NCI-H1105 treated with DMSO at 0.1 percent for 48 hours (cell line): ENCODE data around the gene RMI2.
A peak's percentile ranks its signal among the peaks of the same experiment; 100 is the strongest.
"Not testable (repeated sequence)": the region's sequence is repeated elsewhere in the genome, so short reads cannot be mapped to it uniquely, and the experiment has no call there.

Source experiments
- DNase-seq: peaks from one replicate; lab custom pipeline; 2025; lab: John Stamatoyannopoulos, UW

Gene RMI2

GRCh38 chr16:11356573-11357331 lies 11.5 kb downstream of the RMI2 start:
- peak; percentile 16 for DNase-seq

- DNase-seq = no peak
Measured at GRCh38 chr16:11358531-11358930, 13.3 kb downstream of the RMI2 start.

- no peak for DNase-seq
Measured at GRCh38 chr16:11359370-11359769, 14.1 kb downstream of the RMI2 start.

DNA sequence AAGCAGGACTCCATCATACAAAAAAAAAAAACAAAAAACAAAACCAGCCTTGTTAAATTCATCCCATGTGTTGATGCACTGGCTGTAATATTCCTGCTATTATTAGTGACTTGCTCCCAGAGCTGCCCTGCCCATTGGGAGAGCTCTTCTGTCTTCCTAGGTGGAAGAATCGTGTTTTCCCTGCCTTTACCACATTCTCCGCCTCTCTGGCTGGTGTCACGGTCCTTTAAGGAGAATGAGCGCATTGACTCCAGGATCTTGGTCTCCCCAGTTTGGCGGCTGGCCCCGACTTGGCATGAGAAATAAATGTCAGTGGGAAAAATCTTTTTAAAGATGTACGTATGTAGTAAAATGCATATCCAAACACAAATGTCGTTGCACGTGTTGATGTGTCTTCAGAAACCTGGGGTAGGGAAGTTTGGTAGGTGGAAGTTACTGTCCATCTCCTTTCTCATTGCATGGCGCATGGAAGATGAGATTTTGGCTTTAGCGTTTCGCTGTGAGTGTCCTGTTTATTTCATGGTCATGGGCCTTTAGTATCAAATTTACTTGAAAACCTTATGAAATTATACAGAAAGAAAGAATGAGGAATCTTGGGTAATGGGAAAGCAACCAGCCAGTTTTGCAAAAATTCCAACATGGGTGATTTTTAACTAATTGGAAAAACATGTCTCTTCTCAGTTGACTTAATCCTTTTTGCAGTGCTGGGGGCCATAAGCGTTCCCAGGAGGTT lies 15.5 kb downstream of the RMI2 start:
- no peak for DNase-seq

- no peak for DNase-seq
Measured at GRCh38 chr16:11361701-11362451, 16.6 kb downstream of the RMI2 start.

GRCh38 chr16:11363927-11364258 lies 18.6 kb downstream of the RMI2 start:
- no peak for DNase-seq

DNA sequence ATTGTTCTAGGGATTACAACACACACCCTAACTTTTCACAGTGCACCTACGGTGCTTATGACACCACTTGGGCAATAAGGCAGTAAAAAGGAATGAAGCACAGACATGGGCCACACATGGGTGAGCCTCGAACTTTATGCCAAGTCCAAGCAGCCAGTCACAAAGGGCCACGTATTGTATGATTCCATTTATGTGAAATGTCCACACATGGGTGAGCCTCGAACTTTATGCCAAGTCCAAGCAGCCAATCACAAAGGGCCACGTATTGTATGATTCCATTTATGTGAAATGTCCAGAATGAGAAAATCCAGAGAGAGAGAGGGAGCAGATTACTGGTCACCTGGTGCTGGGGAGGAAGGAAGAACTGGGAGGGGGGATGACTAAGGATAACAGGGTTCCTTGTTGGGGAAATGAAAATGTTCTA lies 22.2 kb downstream of the RMI2 start:
- no peak for DNase-seq

DNA sequence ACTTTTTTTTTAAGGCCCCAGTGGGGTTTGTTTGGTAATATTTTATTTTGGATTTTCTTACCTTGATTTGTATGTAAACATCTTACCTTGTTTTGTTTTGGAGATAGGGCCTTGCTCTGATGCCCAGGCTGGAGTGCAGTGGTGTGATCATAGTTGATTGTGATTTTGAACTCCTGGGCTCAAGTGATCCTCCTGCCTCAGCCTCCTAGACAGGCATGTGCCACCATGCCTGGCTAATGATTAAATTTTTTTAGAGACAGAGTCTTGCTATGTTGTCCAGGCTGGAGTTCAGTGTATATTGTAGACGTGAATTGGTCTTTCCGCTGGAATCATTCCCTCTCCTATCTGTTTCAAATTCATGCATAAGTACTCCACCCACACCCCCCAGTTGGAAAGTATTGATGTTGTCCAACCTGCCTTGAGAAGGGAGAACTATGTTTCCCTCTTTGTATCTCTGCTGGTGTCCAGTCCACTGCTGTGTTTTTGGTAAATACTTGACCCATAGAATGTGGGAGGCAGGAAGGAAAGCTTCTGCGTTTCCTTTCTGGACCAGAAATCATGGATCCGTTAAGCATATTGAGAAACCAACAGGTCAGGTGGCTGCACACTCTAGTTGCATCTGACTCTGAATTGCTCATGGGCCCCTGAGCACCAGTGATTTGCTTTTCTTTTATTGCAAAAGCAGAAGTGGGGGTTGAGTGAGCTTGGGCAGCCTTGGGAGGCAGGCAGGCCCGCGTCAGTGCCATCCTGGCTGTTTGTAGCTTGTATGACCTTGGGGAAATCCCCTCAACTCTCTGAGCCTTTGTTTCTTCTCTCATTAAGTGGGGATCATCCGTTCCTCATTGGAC lies 25.0 kb downstream of the RMI2 start:
- no peak for DNase-seq

- DNase-seq = not testable (repeated sequence)
Measured at GRCh38 chr16:11370932-11371279, 25.6 kb downstream of the RMI2 start.

- DNase-seq = no peak
Measured at GRCh38 chr16:11372073-11372828, 27.0 kb downstream of the RMI2 start.

DNA sequence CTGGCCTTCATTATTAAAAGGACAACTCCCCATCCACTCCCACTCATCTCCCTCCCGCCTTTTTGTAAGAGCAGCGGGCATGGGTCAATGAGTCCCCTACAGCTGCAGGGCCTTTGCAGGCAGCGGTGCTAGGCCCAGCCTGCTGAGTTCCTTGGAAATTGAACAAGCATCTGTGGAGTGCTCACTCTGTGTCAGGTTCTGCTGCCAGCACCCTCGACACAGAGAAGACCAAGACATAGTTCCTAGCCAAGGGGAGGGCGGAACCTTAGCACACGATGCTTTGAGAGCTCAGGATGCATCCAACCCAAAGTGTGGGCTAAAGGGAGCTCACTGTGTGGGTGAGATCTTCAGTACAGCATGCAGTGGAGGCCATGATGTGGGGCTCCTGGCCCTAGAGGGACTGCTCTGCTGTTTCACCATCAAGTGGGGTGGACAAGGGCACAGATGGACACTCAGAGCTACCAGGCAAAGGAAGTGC lies 27.6 kb downstream of the RMI2 start:
- no peak for DNase-seq

DNA sequence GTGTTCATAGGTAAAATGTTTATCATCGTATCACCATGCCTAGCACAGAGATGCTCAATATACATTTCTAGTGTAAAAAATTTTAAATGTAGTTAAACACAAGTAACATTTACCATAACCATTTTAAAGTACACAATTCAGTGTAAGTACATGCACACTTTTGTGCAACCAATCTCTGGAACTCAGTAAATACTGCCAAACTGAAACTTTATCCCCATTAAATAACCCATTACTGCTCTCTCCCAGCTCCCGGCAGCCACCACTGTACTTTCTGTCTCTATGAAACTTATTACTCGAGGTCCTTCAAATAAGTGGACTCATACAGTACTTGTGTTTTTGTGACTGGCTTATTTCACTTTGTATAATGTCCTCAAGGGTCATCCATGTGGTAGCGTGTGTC lies 29.0 kb downstream of the RMI2 start:
- no peak for DNase-seq

DNA sequence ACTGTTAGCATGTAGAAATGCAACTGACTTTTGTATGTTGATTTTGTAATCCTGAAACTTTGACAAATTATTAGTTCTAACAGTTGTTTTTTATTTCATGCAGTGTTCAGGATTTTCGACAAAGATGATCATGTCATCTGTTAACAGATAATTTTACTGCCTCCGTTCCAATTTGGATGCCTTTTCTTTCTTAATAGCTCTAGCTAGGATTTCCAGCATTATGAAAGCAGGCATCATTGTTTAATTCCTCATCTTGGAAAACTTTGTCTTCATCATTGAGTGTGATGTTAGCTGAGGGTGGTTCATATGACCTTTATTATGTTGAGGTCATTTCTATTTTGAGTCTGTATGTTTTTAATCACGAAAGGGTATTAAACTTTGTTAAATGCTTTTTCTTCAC lies 31.9 kb downstream of the RMI2 start:
- no peak for DNase-seq

DNA sequence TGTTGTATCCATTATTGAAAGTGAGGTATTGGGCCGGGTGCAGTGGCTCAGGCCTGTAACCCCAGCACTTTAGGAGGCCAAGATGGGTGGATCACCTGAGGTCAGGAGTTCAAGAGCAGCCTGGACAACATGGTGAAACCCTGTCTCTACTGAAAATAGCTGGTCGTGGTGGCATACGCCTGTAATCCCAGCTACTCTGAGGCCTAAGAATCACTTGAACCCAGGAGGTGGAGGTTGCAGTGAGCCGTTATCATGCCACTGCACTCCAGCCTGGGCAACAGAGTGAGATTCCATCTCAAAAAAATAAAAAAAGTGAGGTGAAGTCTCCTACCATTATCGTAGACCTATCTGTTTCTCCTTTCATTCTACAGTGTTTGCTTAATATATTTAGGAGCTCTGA lies 33.7 kb downstream of the RMI2 start:
- DNase-seq = not testable (repeated sequence)

DNA sequence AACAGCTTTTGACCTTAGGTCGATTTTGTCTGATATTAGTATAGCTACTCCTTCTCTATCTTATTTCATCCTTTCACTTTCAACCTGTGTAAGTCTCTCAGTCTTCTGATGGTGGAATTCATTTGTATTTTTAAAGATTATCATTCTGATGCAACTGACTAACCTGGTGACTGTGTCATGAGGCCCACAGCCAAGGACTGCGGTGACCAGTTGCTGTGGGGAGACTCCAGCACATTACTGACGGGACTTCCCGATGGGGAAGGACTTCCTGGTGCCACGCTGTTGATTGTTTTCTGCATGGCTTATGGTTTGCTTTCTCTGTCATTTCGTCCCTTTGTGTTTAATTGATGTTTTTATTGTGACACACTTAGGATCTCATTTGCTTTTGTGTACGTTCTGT lies 34.2 kb downstream of the RMI2 start:
- DNase-seq = no peak

DNA sequence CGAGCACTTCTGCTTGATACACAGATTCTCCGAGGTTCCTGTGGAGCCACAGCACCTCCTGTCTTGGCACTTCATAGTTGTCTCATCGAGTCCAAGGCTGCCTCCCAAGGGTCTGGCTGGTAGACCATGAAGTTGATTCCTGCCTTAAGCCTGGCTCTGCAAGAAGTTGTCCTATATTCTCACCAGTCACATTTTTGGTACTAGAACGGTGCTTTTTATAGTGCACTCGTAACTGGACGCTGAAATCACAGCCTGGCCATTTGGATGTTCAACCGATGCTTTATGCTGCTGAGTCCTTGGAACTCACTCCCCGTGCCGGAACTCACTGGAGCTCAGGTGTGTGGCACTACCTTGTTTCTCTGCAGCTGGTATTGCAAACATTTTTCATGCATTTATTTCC lies 35.6 kb downstream of the RMI2 start:
- no peak for DNase-seq

- DNase-seq = no peak
Measured at GRCh38 chr16:11383481-11384183, 38.4 kb downstream of the RMI2 start.

GRCh38 chr16:11384184-11384955 lies 39.1 kb downstream of the RMI2 start:
- DNase-seq = no peak

DNA sequence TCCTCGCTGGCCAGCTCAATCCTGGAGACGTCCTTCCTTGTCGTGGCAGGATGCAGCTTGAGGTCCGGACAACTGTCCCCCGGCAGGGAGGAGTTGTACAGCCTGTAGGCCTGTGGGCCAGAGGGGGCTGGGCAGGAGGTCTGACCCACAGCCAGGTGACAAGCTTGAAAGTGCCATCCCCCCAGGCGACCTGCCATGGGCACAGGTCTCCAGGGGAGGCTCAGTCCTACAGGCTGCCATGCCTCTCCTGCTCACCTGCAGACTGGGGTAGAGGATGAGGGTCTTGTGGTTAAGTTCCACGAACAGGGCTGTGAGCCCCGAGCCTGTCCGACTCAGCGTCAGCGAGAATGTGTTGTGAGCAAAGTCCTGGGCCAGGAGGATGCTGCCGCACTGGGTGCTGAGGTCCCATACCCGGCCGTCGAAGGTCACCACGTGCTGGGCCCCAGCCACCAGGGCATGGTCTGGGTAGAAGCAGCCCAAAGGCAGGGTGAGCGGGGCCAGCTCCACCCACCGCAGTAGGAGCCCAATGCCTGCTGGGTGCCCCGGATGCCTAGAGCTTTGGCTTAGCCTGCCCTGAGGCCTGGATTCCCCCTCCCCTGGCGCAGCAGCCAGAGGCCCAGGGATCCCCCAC lies 39.8 kb downstream of the RMI2 start:
- DNase-seq = no peak
